Measurements from ENCODE around the gene FPR3.

The FPR3 gene

GRCh38 chr19:51794885-51795490 lies at the start of gene FPR3:
Gene FPR3, plus strand, starts transcription at chr19:51795157. Its CDS starts 28,592 bp downstream, at chr19:51823749.
- in situ Hi-C loops (cut with HindIII; ENCODE audit: low sequenced_read_pairs): no loop called here
- no peak within 1 kb of the TSS for H3K4me3 ChIP-seq (ENCODE audit: low read depth, low read length)
- TF ChIP-seq, protein P1, sequence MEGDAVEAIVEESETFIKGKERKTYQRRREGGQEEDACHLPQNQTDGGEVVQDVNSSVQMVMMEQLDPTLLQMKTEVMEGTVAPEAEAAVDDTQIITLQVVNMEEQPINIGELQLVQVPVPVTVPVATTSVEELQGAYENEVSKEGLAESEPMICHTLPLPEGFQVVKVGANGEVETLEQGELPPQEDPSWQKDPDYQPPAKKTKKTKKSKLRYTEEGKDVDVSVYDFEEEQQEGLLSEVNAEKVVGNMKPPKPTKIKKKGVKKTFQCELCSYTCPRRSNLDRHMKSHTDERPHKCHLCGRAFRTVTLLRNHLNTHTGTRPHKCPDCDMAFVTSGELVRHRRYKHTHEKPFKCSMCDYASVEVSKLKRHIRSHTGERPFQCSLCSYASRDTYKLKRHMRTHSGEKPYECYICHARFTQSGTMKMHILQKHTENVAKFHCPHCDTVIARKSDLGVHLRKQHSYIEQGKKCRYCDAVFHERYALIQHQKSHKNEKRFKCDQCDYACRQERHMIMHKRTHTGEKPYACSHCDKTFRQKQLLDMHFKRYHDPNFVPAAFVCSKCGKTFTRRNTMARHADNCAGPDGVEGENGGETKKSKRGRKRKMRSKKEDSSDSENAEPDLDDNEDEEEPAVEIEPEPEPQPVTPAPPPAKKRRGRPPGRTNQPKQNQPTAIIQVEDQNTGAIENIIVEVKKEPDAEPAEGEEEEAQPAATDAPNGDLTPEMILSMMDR (IDR thresholded peaks at IDR 0.05; ENCODE audit: low read depth, low read length, missing control alignments): no peak
- no peak for DNase-seq (ENCODE audit: low read depth)

GRCh38 chr19:51746731-51747130 lies 48.2 kb upstream of the FPR3 start:
- DNase-seq (ENCODE audit: low read depth): no peak
- no peak overlapping the region for H3K4me3 ChIP-seq (ENCODE audit: low read depth, low read length)
- in situ Hi-C loops (cut with HindIII; ENCODE audit: low sequenced_read_pairs): no loop called here
- TF ChIP-seq, protein P1 (IDR thresholded peaks at IDR 0.05; ENCODE audit: low read depth, low read length, missing control alignments): no peak

DNA sequence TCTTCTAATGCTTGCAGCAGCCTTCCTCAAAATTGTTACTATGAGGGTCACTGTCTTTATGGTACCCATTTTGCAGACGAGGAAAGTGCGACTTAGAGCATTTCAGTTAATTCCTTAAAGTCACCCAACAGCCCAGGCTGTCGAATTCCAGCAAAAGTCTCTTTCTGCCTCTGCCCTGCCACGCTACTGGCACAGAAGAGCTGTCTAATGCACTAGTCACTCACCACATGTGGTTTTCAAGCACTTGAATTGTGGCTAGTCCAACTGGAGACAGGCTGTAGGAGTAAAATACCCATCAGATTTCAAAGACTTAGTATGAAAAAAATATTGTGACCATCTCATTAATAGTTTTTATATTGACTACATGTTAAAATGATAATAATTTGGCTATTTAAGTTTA lies 45.0 kb upstream of the FPR3 start:
- in situ Hi-C loops (cut with HindIII; ENCODE audit: low sequenced_read_pairs): no loop called here
- DNase-seq (ENCODE audit: low read depth): no peak
- H3K4me3 ChIP-seq (ENCODE audit: low read depth, low read length): no peak overlapping the region
- TF ChIP-seq, protein P1 (IDR thresholded peaks at IDR 0.05; ENCODE audit: low read depth, low read length, missing control alignments): no peak

- no peak for DNase-seq (ENCODE audit: low read depth)
- no peak overlapping the region for H3K4me3 ChIP-seq (ENCODE audit: low read depth, low read length)
- TF ChIP-seq, protein P1 (IDR thresholded peaks at IDR 0.05; ENCODE audit: low read depth, low read length, missing control alignments): no peak
- in situ Hi-C loops (cut with HindIII; ENCODE audit: low sequenced_read_pairs): no loop called here
Observed at GRCh38 chr19:51750400-51751094, 44.4 kb upstream of the FPR3 start.

GRCh38 chr19:51751655-51752054 lies 43.3 kb upstream of the FPR3 start, which contains the start of gene FPR1:
Gene FPR1, minus strand, starts transcription at chr19:51751878. Its CDS starts 4,884 bp downstream, at chr19:51746994.
- in situ Hi-C loops (cut with HindIII; ENCODE audit: low sequenced_read_pairs): no loop called here
- TF ChIP-seq, protein P1 (IDR thresholded peaks at IDR 0.05; ENCODE audit: low read depth, low read length, missing control alignments): no peak
- no peak for DNase-seq (ENCODE audit: low read depth)
- H3K4me3 ChIP-seq (ENCODE audit: low read depth, low read length): no peak within 1 kb of the TSS

- in situ Hi-C loops (cut with HindIII; ENCODE audit: low sequenced_read_pairs): no loop called here
- H3K4me3 ChIP-seq (ENCODE audit: low read depth, low read length): no peak overlapping the region
- TF ChIP-seq, protein P1 (IDR thresholded peaks at IDR 0.05; ENCODE audit: low read depth, low read length, missing control alignments): no peak
- DNase-seq (ENCODE audit: low read depth): no peak
Observed at GRCh38 chr19:51754109-51754508, 40.8 kb upstream of the FPR3 start.
